Stimulated activated CD4-positive, alpha-beta T cell treated with anti-CD3 and anti-CD28 coated beads, Interleukin-2, amount 100 ng/mL, for 48 hours (primary cell): ENCODE measurements around the gene MISP.

Experiments used
- DNase-seq, 2 donors: peaks; one replicate each; pipeline ENCODE4 v3.0.0-alpha.2; 2020

The MISP gene

DNA sequence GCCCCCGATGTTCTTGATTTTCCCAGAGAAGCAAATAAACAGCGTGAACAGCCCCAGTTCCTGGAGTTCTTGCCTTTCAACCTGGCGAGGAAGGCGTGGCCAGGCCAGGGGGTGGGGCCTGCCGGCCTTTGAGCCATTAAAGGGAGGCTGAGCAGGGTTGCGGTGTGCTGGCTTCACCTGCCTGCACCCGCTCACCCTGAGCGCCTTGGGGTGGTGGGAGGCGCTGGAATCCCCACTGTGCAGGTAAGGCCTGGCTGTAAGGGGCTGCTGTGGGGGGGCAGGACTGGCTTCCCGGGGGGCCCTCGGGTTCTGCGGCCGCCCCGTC, 2.7 kb upstream of the MISP start:
- DNase-seq = no peak

DNA sequence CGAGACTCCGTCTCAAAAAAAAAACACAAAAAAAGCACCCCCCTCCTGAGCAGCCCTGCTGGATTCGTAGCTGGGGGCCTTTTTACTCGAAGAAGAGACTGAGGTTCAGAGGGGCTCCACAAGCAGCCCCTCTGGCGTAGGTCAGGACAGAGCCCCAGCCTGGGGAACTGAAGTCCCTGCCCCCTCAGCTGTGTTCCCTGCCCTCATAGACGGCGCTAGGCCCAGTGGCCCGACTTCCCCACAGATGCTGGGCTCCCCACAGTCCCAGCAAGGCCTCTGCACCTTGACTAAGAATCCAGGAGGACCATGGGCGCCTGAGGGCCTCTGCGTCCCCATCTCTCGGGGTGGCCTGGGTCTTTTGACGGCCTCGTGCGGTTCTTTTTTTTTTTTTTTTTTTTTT, 1.1 kb upstream of the MISP start:
- DNase-seq = no peak

DNA sequence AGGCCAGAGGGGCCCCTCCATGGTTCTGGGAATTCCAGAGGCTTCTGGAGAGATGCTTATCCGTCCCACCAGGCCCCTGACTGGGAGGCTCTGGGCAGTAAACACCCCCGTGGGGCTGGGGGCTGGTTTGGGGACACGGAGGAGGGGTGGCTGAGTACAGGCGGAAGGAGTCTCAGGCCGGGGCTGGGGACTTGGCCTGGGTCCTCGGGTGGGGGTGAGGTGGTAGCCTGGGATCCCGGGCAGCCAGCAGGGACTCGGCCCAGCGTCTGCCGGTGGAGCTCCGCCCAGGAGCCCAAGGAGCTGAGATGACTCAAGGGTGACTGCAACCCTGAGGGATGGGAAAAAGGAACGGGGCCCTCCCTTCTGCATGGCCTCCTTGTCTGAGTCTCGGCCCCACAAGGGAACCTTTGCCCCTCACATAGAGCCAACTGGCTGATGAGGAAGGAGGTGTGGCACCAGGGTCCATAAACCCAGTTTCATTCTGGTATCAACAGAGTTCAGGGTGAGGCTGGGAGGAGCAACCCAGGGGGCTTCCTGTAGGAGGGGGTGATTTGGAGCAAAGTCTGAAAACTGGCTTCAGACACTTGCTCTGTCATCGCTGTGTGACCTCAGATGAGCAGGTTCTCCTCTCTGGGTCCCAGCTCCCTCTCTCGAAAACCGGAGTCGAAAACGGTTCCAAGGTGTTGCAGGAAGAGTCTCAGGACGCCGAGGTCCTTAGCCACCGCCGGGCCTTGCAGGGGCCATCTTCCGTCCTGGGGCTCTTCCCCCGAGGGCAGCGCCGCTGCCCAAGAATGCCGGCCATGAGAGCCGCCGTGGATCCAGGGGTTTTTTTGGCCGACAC, 809 bp downstream of the MISP start:
- no peak for DNase-seq

DNA sequence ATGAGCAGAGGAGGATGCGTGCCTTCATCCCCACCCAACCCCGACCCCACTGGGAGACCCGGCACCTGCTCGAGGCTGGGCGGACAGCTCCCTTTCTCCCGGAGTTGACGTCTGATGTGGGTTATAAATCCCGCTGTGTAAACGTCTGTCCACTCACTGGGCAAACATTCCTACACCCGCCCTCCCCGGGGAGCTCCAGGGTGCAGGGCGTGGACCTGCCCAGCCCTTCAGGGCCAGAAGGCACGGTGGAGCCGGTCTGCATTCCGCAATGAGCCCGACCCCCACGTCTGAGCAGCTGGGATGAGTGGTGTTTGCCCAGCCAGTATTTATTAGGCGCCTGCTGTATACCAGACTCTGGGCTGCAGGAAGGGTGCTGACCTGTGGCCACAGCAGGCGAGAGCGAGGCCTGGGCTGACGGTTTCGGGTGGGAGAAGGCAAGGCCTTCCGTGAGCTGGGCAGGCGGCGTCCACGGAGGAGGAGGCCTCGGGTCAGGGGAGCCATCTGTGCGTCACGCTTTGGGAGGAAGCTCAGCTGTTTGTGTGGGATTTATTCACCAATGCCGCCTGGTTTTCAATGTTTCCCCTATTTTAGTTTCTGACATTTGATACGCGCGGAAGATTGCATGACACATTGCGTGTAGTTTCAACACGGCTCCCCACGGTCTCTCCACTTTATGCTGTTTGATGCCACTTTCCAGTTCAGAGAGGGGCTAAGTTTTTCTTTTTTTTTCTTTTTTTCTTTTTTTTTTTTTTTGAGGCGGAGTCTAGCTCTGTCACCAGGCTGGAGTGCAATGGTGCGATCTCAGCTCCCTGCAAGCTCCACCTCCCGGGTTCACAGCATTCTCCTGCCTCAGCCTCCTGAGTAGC, 2.0 kb downstream of the MISP start:
- no peak for DNase-seq

DNA sequence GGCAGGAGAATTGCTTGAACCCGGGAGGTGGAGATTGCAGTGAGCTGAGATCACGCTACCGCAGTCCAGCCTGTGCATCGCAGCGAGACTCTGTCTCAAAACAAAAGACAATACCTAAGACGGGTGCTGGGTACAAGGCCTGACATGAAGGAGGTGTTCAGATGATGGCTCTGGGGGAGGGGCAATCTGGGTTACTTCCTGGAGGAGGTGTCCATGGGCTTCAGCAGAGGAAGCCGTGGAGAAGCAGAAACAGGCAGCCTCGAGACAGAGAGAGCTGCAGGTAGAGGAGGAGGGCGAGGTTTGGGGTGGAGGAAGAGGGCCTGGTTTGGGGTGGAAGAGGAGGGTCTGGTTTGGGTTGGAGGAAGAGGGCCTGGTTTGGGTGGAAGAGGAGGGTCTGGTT, 3.6 kb downstream of the MISP start:
- no peak for DNase-seq

DNA sequence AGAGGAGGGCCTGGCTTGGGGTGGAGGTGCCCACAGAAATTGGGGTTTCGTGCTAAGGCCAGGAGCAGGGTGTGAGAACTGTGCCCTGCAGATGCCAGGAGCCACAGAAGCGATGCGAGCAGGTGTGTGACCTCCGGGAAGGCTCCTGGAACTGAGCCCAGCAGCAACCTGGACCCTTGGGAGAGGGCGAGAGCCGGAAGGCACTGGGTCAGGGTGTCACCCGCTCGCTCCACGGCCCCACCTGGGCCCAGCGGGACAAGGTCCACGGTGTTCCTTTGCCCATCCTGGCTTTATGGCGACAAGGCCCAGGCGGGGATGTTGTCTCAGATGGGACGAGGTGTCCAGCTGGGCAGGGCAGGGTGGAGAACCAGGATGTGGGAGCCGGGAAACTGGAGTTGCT, 4.2 kb downstream of the MISP start:
- no peak for DNase-seq

DNA sequence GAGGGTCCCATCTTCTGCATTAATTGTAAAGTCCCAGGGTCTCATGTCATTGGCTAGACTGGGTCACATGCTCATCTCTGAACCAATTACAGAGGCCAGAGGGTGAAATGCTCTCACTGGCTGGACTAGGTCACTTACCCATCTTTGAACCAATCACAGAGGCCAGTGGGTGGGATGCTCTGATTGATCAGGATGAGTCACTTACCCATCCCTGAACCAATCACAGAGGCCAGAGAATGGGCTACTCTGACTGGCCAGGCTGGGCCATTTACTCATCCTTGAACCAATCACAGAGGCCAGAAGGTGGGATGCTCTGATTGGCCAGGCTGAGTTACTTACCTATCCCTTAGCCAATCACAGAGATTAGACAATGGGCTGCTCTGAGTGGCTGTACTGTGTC, 5.3 kb downstream of the MISP start:
- peak; percentile 20 to 23 for DNase-seq

DNA sequence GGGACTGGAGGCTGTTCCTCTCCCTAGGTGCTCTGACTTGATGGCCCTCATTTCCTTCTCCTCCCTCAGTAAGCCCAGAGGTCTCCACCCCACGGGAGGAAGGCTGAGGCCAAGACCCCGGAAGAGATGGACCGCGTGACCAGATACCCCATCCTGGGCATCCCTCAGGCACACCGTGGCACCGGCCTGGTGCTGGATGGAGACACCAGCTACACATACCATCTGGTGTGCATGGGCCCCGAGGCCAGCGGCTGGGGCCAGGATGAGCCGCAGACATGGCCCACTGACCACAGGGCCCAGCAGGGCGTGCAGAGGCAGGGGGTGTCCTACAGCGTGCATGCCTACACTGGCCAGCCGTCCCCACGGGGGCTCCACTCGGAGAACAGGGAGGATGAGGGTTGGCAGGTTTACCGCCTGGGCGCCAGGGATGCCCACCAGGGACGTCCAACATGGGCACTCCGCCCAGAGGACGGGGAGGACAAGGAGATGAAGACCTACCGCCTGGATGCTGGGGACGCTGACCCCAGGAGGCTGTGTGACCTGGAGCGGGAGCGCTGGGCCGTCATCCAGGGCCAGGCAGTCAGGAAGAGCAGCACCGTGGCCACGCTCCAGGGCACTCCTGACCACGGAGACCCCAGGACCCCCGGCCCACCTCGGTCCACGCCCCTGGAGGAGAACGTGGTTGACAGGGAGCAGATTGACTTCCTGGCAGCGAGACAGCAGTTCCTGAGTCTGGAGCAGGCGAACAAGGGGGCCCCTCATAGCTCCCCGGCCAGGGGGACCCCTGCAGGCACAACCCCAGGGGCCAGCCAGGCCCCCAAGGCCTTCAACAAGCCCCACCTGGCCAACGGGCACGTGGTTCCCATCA, 6.1 kb downstream of the MISP start:
- no peak for DNase-seq

DNA sequence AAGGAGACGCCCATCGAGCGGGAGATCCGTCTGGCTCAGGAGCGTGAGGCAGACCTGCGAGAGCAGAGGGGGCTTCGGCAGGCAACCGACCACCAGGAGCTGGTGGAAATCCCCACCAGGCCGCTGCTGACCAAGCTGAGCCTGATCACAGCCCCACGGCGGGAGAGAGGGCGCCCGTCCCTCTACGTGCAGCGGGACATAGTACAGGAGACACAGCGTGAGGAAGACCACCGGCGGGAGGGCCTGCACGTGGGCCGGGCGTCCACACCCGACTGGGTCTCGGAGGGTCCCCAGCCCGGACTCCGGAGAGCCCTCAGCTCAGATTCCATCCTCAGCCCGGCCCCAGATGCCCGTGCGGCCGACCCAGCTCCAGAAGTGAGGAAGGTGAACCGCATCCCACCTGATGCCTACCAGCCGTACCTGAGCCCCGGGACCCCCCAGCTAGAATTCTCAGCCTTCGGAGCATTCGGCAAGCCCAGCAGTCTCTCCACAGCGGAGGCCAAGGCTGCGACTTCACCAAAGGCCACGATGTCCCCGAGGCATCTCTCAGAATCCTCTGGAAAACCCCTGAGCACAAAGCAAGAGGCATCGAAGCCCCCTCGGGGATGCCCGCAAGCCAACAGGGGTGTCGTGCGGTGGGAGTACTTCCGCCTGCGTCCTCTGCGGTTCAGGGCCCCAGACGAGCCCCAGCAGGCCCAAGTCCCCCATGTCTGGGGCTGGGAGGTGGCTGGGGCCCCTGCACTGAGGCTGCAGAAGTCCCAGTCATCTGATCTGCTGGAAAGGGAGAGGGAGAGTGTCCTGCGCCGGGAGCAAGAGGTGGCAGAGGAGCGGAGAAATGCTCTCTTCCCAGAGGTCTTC, 7.1 kb downstream of the MISP start:
- no peak for DNase-seq

DNA sequence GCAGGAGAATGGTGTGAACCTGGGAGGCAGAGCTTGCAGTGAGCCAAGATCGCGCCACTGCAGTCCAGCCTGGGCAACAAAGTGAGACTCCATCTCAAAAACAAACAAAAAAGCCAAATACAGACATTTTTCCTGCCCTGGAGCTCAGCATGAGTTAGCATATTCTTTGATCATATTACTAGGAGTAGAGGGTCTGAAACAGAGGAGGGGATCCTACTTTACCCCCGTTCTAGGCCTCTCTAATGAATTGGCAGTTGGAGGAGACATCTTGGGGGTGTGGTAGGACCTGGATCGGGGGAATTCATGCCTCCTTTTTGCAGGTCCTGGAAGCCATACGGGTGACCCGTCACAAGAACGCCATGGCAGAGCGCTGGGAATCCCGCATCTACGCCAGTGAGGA, 12.3 kb downstream of the MISP start:
- no peak for DNase-seq

DNA sequence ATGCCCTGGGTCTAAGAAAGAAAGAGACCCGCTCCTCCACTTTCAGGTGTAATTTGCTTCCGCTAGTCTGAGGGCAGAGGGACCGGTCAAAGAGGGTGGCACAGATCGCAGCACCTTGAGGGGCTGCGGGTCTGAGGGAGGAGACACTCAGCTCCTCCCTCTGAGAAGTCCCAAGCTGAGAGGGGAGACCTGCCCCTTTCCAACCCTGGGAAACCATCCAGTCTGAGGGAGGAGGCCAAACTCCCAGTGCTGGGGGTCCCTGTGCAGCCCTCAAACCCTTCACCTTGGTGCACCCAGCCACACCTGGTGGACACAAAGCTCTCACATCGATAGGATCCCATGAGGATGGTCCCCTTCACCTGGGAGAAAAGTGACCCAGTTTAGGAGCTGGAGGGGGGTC, 13.0 kb downstream of the MISP start:
- no peak for DNase-seq

DNA sequence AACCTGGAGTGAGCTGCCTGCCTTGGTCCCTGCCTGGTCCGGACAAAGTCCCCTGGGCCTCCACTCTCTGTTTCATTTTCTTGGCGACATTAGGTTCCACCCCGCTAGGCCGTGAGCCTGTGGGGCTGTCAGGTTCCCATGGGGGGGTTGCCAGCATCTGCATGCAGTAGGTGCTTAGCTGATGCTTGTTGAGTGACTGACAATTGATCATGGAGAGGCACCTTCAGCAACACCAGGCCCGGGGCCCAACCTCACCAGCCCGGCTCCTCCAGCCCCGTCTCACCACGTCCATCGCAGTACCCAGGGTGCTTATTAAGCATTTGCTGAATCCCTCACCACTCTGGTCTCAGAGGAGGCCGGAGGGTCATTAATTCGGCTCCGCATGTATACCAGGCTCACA, 13.4 kb downstream of the MISP start:
- DNase-seq = no peak

DNA sequence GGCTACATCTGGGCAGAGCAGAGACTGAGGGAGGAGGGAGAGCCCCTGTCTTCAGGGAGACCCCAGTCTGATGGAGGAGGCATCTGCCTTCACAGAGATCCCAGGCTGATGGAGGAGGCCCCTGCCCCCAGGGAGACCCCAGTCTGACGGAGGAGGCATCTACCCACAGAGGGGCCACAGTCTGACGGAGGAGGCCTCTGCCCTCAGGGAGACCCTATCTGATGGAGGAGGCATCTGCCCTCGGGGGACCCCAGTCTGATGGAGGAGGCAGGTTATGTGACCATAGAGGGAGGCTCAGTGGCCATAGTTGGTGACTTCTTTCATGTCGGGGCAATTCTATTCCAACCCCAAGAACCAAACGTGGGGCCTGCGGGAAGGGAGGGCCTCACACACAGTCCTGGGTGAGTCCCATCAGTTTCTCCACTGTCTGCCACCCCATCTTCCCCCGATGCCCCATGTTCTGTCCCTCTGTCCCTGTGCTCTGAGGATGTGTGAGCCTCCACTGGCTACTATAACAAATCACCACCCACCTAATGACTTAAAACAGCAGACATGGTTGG, 14.3 kb downstream of the MISP start:
- DNase-seq = no peak

DNA sequence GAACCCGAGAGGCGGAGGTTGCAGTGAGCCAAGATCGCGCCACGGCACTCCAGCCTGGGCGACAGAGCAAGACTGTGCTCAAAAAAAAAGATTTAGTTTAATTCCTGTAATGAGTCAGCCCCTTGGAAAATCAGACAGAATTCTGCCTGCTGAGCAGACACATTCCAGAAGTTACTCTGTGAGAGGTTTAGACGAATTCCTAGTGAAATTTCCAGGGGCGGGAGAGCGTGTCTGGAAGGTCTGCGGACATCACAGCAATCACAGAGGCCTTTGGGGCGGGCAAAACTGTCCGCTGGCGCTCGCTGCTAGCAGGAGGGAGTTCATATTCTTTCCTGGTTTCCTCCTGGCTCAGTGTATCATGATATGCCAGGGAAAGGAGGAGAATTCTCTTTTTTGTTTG, 17.5 kb downstream of the MISP start:
- no peak for DNase-seq

DNA sequence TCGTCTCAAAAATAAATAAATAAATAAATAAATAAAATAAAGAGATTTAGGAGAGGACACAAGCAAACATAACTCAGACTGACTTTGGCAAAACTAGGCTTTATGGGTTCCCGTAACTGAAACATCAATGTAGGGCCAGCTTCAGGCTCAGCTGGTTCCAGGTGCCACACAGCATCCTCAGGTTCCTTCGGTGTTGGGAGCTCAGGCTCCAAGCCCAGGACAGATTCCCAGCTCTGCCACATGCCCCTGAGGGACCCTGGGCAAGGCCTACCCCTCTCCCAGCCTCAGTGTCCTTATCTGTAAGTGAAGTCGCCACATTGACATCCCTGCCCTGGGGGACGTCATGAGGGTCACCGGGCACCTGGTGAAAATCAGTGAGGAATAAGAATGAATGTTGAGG, 18.7 kb downstream of the MISP start:
- no peak for DNase-seq

DNA sequence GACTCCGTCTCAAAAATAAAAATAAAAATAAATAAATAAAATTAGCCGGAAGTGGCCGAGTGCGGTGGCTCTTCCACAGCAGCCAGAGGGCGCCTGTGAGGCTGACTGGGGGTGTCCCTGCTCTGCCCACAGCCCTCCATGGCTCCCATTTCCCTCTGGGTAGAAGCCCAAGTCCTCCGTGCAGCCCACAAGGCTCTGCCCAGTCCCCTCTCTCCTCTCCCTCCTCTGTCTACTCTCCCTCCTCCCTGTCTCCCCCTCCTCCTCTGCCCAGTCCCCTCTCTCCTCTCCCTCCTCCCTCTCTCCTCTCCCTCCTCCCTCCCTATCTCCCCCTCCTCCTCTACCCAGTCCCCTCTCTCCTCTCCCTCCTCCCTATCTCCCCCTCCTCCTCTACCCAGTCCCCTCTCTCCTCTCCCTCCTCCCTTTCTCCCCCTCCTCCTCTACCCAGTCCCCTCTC, 20.4 kb downstream of the MISP start:
- peak; percentile 13 to 24 for DNase-seq

DNA sequence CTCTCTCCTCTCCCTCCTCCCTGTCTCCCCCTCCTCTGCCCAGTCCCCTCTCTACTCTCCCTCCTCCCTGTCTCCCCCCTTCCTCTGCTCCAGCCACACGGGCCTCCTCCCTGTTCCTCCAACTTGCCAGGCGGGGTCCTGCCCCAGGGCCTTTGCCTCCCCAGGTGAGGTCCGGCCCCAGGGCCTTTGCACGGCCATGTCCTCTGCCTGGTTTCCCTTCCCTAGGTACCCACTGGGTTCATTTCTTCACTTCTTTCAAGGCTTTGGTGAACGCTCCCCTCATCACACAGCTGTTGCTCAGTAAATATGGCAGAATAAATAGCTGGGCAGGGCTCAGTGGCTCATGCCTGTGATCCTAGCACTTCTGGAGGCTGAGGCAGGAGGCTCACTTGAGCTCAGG, 21.2 kb downstream of the MISP start:
- no peak for DNase-seq

DNA sequence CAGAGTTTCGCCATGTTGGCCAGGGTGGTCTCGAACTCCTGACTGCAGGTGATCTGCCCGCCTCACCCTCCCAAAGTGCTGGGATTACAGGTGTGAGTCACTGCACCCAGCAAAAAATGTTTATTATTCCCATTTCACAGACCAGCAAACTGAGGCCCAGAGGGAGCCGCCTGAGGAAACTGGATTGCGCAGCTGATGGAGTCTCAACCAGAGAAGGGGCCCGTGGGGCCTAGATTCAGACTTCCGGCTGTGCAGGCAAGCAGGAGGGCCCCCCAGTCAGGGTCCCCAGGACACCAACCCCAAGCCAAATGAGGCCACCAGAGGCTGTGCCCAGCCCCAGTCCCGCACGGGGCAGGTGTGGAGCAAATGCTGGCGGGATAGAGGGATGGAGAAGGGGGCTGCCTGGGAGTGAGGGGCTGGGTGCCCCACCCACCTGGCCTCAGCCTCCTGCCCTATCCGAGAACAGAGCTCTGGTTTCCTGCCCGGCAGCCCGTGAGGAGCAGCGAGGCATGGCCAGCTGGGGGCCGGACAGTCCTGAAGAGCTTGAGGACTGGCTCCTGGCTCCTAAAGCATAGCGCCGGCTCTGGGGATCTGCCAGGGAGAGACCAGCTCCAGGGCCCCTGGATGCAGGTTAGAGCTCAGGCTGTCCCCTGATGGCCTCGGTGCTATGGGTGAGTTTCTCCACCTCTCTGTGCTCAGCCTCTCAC, 22.0 kb downstream of the MISP start:
- DNase-seq = no peak

DNA sequence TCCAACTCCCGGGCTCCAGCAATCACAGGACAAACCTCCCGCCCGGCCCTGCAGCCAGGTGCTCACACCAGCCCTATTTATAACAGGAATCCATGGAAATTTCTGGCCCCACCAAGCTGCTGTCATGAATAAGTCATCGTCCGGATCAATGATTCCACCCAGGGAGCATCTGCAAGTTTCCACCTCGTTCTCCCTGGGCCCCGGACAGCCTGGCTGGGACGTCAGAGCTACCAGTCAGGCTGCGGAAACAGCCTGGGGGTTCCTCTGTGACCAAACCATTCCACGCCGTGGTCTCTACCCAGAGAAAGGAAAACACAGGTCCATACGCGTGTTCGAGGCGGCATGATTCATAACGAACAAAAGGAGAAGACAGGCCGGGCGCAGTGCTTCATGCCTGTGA, 25.6 kb downstream of the MISP start:
- DNase-seq = no peak

DNA sequence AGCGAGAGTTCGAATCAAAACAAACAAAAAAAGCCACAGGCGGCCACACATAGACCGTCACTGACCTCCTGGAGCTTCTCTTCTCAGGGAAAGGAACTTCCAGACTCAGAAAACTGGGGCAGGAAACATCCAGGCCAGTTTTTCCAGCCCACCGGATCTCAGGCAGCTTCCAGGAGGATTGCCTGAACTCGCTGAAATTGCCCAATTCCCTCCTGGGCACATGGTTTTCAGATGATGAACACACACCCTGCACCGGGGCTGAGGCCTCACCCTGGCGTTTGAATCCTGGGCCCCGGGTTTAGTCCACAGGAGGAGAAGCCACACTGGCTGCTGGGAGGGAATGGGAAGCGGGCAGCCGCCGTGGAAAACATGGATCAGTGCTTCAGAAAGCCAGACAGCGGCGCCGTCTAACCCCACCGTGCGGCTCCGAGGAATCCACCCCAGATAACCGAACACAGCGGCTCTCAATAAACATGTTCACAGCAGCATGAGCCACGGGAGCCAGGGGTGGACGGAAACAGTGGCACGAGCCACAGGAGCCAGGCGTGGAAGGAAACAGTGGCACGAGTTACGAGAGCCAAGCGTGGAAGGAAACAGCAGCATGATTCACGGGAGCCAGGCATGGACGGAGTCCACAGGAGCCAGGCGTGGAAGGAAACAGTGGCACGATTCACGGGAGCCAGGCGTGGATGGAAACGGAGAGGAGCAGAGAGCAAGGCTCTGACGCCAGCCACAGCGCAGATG, 28.2 kb downstream of the MISP start:
- no peak for DNase-seq

DNA sequence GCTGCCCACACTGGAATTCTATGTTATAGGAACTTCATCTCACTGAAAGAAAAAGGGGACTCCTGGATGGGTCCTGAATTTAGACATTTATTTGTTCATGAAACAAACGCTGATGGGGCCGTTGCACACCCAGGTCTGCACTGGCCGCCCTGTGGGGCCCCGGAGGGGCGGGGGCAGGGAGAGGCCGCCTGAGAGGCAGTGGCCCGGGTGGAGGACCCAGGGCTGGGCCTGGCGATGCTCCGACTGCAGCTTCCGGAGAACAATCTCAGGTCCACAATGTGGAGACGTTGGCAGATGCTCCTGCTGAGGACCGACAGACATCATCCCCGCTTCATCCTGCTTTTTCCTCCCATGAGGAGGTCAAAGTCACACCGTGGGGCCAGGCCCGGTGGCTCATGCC, 30.0 kb downstream of the MISP start:
- DNase-seq = no peak
